Right lobe of liver (tissue), 4 donors: ENCODE data around the gene SMIM5.

Experiments used
- CTCF ChIP-seq, 4 donors: fragments of 200-600 bp in 3 of 4; fragments of 450-650 bp in 1 of 4; IDR thresholded peaks; one replicate each; pipeline versions ENCODE4 v1.5.1 to v1.8.0; 2016 to 2022; ENCODE audit warnings: antibody characterized with exemption in 4 of 4, mild to moderate bottlenecking in 2 of 4
- POLR2A ChIP-seq: fragments of 450-650 bp; IDR thresholded peaks from one replicate; pipeline ENCODE4 v1.6.1; 2017; ENCODE audit warnings: antibody characterized with exemption, mild to moderate bottlenecking
- donor health status: DM: no; HTN: no; CAD: no.
- donor health status: DM: no; HTN: no; CAD: no.
- donor health status: DM: no; HTN: yes; CAD: no.

- no peak for TF ChIP-seq CTCF (IDR thresholded peaks at IDR 0.05)
- peak; percentile 39 for TF ChIP-seq POLR2A
Measured at GRCh38 chr17:75610103-75610984, 22.9 kb upstream of the SMIM5 start.
